CD4-positive, alpha-beta T cell treated with Interleukin-12 subunit alpha and Interleukin-12 subunit beta, for 1 hour (primary cell): ENCODE results near the gene ILKAP.

ENCODE experiments used
- DNase-seq: peaks from one replicate; pipeline ENCODE4 v3.0.0-alpha.2; 2020

The ILKAP gene, protein sequence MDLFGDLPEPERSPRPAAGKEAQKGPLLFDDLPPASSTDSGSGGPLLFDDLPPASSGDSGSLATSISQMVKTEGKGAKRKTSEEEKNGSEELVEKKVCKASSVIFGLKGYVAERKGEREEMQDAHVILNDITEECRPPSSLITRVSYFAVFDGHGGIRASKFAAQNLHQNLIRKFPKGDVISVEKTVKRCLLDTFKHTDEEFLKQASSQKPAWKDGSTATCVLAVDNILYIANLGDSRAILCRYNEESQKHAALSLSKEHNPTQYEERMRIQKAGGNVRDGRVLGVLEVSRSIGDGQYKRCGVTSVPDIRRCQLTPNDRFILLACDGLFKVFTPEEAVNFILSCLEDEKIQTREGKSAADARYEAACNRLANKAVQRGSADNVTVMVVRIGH

DNA sequence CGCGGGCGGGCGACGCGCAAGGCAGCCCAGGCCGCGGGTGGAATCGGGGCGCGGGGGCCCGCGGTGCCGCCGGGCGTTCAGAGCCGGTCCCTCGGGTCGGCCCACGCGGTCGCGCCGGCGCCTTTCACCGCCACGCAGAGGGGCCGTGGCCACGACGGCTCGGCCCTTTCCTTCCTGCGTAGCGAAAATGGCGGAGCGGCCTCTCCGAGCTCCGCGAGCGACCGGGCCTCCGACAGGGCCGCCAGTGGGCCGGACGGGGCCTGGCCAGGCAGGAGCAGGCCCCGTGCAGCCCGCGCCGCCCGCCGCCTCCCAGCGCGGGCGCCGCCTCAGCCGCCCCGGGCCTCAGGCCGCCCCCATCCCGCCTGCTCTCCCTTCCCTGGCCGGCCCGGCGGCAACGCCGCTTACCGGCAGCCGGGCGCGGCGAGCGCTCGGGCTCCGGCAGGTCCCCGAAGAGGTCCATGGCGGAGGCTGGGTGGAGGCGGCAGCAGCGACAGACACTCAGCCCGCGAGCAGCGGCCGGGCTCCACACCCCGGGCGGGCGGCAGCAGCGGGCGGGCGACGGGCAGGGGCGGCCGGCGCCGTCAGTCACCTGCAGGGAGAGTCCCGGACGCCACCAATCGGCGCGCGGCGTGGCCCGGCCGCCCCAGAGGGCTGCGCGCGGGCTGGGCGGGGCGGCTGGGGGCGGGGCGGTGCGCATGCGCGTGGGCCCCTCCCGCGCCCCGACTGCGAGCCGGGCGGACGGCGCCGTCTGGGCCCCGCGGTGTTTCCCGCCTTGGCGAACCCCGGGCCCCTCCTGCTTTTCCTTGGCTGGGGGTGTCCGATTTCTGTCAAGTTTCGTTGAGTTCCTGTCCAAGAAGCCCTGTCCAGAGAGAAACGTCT, at the start of gene ILKAP:
TSS of gene ILKAP (minus strand) at position 602 of the 879 bp plus-strand sequence. CDS start at position 460, 142 bp downstream.
- DNase-seq: peak; percentile 92

DNA sequence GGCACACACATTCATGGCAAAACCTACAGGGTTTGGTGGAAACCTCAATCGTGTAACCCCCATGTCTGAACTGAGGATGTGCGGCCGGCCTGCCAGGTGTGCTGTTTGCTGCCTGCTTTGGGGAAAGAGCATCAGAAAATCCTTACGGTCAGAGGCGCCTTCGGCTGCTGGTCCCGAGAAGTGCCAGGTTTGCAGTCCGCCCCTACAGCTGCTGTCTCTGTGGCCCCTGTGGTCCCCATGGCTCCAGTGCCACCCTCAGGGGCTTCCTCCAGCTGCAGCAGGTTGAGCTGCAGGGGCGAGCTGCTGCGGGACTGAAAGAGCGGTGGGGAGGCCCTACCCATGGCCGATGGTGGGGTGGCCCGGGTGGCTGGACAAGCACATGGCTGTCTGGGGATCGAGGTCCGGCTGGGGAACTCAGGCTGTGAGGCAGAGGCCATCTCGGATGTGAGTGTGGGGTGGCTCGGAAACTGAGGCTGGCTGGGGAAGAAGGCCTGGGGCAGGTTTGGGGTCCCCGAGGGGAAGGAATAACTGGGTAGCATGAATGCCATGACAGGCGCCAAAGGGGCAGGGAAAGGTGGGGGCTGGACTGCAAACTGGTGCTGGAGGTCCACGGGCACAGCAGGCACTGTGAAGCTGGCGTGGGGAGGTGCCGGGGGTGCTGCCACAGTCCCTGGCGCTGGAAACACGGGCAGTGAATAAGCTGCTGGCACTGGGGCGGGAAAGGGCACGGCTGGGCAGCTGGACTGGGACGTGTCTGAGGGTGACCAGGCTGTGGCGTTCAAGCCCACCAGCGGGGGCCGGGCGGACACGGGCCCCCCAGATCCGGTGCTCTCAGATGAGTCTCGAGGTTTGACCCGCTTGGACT, 49.5 kb upstream of the ILKAP start:
- no peak for DNase-seq

DNA sequence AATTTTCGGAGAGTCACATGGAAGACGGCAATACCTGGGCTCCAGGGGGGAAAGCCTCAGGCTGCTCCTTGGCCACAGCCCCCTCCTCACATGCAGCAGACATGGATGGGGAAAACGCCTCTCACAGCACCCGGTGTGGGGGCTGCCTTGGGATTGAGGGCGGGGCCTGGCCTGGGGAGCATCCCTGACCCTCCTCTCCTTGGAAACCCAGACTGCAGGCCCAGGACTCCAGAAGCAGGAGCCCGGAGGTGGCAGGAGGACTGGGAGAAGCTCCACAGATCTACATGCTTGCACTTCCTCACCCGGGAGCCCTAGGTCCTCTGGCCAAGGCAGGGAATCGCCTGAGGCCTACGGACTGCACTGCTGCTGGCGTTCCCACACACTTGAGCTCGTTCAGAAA, 48.5 kb upstream of the ILKAP start:
- DNase-seq: no peak

DNA sequence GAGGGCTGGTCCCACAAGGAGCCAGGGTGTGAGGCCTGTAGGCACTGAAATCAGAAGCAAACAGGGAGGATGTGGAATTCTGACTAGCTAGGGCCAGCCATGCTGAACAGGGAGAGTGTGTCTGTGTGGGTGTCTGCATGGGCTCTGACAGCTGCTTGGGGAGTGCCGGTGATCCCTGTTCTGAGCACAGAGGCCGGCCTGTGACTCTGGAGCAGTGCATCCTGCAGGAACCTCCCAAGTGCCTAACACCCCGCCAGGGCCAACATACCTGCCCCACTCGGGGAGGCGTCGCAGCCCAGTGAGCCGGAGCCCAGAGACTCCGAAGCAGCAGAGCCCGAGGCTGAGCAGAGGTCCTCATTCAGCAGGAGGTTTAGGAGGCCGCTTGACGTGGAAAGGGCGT, 47.8 kb upstream of the ILKAP start:
- no peak for DNase-seq

DNA sequence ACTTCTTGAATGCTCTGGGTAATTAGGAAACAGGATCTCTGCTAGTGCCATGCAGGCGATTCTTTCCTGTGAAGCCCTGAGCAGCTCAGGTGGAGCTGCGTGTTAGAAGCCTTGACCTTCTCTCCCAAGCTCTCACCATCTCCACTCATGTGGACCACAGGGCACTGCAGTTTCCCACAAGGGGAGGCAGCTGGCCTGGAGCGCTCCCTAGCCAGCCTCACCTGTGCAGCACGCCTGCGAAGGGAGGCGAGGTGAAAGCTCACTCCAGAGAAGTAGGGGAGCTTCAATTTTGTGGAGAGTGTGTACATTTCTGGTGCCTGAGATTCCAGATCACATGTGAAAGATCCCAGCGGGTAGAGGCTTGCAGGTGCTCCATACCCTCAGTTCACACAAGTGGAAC, 47.4 kb upstream of the ILKAP start:
- DNase-seq: no peak

DNA sequence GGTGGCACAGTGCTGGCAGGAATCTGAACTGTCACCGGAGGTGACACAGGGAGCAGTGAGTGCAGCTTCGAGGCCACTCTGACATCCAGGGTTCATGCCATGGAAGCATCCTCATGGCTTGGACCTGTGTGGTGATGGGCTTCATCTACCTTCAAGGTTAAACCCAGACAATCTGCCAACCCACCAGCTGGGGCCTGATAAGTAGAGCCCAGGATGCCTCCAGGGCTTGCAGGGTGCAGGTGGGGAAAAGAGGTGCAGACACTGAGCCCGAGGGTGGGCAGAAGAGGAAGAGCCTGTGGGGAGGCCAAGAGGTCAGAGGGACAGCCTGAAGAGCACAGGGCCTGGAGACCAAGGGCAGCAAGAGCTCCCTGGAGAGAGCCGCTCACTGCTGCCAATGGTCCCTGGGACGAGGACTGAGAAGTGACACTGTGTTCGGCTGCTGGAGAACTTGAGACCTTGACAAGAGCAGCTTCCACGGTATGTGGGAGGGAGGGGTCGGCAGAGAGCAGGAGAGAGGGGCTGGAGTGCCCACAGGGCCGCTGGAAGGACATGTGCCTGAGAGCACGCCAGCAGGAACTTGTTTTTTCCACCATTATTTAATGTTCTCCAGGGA, 44.5 kb upstream of the ILKAP start:
- DNase-seq: no peak

DNA sequence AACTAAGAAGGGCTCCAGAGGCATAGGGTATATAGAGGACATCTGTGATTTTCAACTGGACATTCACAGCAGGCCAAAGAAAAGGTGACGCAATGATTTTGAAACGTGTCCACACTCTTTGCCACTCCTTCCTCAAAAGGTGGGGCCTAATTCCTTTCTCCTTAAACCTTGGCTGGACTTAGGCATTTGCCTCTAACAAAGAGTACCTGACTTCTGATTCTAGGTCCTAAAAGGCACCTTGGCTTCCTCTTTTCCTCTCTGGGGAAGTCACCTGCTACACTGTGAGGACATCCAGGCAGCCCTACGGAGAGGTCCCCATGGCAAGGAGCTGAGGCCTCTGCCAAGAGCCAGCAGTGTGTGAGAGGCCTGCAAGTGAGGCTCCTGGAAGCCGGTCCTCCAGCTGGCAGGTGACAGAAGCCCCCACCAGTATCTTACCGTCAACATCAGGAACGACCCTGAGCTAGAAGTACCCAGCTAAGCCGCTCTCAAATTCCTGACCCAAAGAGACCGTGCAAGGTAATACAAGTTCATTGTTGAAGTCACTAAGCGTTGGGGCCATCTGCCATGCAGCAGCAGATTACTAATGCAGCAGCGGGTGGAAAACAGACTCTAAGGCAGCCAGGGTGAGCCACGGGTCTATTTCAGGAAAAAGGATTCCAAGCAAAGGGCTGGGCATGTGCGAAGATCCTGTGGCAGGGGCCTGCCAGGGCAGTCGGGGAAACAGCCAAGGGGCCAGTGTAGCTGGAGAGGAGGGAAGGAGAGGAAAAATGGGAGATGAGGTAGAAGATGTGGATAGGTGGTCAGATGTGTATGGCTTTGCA, 43.7 kb upstream of the ILKAP start:
- DNase-seq: no peak

DNA sequence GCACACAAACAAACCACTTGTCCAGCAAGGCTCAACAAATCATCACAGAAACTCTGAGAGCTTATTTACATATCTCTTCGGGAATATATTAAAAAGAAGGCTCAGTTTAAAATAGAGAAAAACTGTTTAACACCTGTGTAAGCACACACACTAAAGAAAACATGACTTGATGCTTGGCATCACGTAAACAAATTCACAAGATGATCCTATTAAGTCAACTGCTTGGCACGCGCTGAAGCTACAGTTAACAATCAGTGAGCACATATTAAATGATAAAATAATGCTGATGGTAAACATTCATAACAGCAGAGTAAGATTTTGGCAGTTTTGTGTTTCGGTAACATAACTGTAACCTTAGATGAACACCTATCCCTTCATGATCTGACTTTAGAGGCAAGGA, 40.7 kb upstream of the ILKAP start:
- no peak for DNase-seq

DNA sequence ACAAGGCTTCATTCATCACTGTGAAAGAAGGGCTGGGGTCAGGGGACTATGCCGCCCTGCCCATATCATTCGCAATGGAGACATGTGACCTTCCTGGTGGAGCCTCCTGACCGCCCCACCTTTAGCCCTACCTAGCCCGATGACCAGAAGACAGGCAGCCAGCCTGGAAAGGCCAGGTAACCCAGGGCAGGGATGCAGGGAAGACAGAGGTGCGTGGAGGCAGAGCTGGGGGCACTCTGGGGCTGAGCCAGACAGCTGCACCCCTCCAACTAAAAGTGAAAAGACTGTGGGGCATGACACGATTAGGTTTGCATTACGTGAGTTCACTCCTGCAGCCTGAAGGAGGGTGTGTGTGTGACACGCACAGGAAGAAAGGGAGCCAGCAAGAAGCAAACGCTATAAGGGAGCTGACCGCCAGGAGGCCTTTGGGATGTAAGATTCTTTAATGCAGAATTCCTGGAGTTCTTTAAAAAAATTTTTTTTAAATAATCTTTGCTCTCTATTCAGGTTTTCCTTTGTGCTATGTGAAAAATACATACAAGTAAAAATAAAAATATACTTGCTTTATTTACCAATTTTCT, 40.1 kb upstream of the ILKAP start:
- DNase-seq: no peak

DNA sequence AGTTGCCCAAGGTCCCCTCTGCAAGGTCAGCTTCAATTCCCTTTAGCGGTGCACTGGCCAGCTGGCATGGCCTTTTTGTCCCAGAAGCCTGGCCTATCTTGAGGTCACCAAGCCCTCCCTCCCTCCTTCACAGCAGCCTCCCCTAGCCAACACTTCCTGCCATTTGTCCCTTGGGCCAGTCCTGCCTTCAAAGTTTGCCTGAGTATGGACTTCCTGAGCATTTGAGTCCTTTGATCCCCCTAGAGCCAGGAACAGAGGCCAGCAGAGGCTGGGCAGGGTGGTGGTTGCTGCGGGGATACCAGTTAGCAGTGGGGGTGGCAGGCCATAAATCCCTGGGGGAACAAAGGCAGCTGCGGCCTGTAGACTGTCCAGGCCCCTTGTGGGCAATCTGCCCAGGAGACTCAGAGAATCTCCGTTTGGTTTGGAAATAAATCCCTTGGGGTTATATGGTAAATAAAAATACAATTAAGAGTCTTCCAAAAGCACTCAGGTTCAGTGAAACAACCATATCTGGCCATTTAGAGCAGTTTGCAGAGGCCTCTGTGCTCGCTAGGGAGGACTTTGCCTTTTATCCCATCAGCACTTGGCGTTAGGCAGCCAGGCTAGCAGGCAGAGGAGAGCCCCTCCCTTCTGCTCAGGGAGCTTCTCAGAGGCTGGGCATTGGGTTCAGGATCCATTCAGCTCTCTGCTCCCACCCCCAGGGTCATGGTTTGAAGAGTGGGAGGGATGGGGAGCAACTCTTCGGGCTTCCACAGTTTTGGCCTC, 39.4 kb upstream of the ILKAP start:
- no peak for DNase-seq

DNA sequence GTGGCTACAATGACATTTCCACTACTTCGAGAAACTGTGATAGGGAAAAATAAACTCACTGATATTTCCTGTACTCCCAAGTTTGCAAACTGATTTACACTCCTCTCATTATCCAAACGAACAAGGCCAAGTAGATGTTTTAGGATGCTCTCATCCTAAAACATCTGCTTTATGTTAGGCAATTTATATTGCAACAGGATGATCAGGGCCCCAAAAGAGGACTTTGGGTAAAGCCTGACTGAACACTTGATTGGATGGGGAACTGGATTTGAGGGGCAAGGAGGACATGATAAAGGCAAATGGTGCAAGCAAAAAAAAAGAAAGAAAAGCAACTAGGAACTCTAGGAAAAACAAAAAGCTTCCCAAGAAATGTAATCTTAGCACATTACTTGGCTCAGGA, 38.5 kb upstream of the ILKAP start:
- no peak for DNase-seq

DNA sequence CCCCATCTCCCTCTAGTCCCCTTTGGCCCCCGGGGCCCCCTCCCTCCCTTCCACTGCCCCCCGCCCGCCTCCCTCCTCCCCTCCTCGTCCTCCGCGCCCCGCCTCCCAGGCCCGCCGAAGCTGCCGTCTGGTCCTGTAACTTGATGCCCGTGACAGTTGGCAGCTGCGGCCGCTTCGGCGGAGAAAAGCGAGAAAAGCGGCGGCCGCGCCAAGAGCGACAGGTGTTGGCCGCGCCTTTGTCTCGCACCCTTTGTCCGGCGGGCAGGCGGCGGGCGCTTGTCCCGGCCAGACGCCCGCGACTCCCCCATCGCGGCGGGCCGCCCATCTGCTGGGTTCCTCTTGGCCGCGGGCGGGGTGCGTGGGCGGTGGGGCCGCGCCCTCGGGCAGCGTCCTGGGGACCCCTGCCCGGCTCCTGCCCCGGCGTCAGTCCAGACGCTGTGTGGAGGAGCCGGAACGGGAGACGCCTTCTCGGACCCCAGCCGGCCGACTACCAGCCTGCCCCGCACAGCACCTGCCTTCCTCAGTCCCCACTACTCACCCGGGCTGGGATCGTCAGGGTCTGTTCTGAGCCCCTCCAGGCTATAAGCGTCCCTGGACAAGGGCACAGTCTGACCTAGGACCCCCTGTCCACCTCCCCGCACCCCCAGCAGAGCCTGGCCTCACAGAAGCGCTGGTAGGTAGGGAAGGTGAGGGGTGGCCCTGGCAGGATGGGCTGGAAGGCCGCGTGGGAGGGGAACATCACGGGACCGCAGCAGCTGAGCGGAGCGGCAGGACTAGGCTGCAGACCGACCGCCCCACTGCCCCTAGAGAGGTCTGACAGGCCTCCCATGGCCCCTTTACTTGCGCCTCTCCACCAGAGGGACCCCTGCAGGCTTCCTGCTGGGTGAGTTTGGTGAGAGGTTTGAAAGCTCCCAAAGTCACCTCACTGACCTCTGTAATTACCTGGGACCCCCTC, 37.5 kb upstream of the ILKAP start:
- peak; percentile 30 for DNase-seq

DNA sequence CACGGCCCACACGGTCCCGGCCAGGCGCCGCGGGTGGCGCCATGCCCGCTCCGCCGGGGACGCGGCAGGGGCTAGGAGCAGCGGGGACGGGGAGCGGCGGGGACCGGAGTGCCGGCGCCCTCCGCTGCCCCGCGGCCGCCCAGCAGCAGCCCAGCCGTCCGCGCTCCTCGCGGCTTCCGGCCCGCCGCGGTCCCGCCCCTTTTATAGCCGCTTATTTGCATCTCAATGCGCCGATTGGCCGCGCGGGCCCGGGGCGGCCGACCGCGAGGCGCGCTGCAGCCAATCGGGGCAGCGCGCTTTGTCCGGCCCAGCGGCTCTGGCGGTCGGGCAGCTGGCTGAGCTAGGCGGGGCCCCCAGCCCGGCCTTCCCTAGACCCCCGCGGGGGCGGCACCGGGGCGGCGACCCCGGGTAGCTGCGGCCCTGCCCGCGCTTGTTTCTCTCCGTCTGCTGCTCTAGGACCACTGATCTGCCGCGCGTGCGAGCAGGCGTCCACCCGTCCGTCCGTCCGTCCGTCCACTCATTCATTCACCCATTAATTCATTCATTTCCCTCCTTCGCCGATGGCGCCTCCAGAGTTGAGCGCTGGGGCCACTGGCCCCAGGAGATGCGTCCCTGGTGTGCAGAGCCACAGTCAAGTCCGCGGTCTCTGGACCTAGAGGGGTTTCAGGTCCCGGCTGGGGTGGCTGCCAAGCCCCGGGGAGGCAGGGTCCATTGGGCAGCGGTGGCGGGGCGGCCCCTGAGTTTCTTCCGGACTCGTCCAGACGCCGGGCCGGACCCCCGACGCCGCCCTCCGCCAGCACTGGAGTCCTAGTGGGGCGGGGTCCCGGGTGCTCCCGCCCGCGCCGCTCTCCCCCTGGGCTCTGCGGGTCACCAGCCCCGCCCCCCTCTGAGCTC, 36.6 kb upstream of the ILKAP start, which contains the start of gene HES6:
TSS of gene HES6 (minus strand) at position 176 of the 894 bp plus-strand sequence. CDS start at position 43, 133 bp downstream.
- peak; percentile 82 for DNase-seq

DNA sequence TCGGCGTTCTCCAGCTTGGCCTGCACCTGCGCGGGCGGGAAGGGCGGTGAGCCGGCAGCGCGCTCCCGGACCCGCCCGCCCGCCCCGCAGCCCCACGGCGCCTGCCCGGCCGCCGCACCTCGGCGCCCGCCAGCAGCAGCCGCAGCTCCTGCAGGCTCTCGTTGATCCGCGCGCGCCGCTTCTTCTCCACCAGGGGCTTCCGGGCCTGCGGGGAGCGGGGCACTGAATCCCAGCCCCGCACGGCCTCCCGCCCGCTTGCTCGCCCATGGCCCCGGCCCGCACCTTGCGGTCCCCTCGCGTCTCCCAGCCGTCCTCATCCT, 36.0 kb upstream of the ILKAP start:
- no peak for DNase-seq

DNA sequence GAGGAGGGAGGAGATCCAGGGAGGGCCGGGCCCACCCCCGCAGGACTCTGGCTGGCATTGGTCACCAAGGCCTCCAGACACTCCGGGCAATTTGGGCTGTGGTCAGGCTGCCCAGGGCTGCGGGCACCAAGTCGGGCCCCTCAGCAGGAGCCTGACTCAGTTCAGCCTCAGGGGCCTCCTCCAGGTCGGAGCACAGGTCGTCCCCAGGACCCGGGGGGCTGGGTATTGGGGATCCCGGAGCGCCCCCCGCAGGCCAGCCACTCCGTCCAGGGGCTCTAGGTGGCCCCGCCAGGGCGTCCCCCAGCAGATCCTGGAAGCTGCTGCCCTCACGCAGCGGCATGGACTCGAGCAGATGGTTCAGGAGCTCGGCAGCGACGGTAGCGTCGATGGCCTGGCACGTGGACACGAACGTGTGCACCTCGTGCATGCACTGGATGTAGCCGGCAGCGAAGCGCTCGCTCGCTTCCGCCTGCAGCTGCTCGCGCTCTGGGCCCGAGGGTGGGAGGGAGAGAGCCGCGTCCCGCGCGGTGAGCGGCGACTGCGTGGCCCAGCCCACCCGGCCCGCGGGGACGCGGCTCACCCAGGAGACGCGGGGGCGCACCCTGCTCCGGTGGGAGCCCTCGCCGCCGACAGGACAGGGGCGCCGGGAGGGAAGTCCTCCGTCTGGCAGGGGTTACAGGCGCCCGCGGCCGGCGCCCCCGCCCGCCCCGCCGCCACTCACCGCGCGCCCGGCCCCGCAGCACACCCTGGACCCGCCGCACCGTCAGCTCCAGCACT, 35.5 kb upstream of the ILKAP start:
- DNase-seq: peak; percentile 42

DNA sequence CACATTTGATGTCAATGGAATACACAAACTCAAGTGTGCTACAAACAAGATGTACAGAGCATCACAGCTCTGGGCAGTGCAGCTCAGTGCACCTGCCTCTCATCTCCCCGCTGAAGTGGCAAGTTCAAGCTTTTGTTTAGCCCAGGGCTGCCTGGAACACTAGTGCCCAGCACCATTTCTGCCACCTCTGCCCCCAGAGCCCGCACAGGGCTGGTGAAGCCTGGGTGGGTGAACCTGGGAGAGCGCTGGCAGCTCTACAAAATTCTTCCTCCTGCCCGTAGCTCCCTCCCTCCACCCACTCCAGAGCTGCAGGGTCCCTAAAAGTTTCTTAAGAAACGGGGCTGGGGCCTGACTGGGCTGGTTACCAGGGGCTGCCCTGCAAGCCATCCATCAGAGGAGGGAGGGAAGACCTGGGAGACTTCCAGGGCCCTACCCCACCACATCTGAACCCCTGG, 34.8 kb upstream of the ILKAP start:
- DNase-seq: no peak

DNA sequence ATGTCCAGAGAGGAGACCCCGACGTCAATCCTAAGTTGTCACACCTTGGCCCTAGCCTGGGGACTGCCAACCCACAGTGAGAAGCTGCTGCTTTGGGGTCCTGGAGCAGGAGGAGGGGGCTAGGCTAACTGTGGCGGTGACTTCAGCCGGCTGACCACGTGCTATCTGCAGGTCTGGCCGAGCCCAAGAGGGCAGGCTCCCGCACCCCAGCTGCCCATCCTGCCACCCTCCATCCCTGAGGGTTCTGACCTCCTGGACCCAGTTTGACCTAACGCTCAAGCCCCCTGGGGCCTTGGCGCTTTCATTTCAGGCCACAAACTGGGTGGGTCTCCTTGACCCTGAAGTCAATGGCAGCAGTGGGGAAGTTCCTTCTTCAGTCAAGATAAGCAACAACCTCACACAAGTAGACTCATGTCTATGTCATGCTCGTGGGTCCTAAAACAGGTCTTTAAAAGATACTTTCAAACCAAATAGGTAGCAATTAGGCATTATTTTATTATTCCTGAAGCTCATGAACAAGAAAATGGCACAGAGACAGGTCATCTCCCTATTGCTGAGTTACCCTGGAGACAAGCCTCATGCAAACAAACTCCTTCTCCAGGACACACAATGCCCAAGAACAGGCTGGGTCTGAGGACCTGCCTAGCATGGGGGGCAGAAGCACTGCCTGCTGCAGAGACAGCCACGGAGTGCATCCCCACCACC, 34.1 kb upstream of the ILKAP start:
- DNase-seq: no peak
